ENCODE measurements around the gene GPD1.
"Not testable (repeated sequence)": the region's sequence is repeated elsewhere in the genome, so short reads cannot be mapped to it uniquely, and the experiment has no call there.

Gene GPD1

DNA sequence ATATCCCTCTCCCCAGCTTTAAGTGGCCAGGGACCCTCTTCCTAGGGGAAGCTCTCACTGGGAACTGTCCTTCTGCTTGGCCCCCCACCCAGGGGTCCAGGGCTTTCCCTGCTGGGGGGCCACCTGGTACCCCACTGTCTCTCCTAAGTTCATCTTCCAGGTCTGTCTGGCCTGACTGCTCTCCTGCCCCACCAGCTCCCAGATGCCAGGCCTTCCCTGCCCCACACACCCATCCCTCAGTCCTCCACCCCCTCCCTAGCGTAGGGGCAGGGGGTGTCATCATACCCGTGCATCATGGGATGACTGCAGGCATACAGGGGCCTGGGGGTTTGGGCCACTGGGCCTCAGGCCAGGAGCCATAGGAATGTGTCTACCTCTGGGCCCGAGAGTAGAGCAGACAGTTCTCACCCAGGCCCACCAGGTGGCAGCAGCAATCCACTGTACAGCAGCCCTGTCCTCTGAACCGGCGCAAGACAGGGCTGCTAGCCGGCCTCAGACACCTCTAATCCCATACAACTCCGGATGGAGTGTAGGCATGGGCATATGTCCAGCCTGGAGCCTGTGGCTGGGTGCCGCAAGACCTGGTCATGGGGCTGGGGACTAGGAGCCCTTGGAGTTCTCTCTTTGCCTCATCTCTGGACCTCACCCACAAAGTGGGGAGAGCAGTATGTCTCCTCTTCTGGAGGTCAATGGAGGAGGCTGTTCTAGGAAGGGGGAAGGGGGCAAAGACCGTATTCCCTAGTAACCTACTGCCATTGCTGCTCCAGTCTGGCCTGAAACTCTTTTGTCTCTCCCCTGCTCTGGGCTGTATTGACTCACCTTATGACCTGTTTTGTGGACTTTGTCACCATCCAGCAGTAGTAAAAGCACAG lies 28.6 kb upstream of the GPD1 start:
- DNase-seq: peak; percentile 33

DNA sequence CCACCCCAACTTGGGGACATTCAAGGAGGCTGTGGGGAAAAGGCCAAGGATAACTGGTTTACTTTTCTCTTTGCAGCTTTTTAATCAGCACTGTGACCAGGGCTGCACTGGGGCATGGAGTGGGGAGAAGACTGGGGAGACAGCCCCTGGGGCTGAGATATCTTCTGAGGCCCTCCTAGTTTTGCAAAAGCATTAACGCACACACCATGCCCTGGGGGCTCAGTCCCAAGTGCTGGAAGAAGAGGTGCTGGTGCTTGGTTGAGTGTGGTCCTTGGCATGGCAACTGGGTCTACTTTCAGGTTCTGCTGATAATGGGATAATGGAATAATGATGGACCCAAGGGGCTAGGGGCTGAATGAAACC lies 28.0 kb upstream of the GPD1 start:
- DNase-seq: no peak

DNA sequence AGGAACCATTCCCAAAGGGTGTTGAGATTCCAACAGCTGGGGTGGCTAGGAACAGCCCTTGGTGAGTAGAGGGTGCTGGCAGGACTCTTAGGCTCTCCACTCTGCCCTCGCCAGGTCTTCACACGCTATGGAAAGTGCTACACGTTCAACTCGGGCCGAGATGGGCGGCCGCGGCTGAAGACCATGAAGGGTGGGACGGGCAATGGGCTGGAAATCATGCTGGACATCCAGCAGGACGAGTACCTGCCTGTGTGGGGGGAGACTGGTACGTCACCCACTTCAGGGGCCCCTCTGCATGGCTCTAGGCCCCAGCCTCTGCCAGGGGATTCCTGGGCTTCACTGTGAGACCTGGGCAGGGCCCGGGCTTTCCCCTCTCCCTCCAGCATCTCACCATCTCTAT lies 26.7 kb upstream of the GPD1 start:
- no peak for DNase-seq

DNA sequence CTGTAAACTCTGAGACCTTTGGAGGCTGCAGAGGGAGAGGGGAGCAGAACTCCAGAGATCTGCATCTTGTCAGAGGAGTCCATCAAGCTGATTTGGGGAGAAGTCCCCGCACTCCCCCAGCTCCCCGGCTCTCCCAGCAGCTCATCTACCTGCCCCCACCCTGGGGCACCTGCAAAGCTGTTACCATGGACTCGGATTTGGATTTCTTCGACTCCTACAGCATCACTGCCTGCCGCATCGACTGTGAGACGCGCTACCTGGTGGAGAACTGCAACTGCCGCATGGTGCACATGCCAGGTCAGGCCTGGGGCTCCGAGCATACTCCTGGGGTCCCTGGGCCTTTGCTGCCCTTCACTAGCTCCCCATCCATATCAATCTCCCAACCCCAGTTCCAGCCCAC lies 25.5 kb upstream of the GPD1 start:
- no peak for DNase-seq

DNA sequence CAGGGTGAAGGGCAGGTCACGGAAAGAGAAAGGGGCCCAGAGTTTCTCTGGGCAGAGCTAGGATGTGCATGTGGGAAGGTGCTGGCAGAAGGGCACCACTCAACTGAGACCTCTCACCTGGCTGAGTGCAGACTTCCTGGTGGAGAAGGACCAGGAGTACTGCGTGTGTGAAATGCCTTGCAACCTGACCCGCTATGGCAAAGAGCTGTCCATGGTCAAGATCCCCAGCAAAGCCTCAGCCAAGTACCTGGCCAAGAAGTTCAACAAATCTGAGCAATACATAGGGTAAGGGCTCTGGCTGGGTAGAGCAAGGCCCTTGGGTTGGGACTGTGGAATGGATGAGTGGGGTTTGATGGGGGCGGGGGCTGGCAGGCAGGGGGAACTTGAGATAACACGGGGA lies 24.0 kb upstream of the GPD1 start:
- no peak for DNase-seq

DNA sequence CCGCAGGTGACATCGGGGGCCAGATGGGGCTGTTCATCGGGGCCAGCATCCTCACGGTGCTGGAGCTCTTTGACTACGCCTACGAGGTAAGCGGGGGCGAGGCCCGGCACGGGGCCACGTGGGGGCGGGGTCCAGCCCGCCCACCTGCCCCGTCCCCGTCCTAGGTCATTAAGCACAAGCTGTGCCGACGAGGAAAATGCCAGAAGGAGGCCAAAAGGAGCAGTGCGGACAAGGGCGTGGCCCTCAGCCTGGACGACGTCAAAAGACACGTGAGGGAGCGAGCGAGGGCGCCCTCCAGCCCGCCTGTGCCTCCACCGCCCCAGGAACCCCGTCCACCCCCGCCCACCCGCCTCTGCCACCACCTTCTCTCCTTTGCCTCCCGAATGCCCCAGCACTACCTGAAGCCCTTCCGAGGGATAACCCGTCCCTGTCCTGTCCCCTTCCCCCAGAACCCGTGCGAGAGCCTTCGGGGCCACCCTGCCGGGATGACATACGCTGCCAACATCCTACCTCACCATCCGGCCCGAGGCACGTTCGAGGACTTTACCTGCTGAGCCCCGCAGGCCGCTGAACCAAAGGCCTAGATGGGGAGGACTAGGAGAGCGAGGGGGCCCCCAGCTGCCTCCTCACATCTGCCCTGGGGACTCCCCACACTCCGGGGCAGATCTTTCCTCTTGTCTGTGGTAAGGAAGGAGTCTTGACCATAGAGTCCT lies 22.6 kb upstream of the GPD1 start:
- no peak for DNase-seq

DNA sequence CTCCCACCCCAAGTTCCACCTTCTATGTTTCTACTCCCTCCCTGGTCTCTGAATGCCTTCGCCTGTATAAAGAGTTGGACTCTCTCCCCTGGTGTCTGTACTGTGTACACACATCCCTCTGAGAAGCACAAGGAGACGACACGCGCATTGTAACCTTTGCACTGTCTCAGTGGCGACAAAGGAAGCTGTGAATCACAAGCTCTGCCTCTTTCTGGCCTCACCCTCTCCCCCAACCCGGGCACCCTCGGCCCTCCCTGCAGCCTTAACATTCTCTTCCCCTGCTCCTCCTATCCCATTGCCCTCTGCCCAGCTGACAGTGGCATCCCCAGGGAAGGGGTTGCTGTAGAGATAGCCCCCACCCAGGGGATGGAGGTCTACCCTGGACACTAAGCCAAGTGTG lies 21.2 kb upstream of the GPD1 start:
- no peak for DNase-seq

DNA sequence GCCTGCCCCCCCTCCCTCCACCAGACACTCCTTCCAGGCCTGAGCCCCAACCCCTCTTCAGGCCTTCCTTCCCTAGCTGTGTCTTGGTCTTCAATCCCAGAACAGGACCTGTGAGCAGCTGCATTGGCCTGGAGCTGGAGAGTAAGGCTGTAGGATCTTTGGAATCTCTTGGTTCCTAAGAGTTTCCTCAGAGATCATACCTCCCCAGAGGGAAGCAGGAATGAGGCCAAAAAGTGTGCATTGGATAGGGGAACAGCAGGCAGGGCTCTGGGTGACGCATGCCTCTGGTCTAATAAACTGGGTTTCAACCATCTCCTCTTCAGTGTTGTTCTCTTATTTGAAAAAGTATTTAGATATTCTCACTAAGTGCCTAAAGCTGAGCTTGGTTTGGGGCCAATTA lies 20.5 kb upstream of the GPD1 start:
- no peak for DNase-seq

DNA sequence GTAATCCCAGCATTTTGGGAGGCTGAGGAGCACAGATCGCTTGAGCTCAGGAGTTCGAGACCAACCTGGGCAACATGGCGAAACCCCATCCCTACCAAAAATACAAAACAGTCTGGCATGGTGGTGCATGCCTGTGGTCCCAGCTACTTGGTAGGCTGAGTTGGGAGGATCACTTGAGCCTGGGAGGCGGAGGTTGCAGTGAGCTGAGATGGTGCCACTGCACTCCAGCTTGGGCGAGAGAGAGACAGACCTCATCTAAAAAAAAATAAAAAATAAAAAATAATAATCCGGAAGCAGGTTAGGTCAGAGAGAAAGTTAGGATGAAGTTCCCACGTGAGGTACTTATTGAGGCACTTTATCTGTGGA lies 19.4 kb upstream of the GPD1 start:
- DNase-seq: not testable (repeated sequence)

DNA sequence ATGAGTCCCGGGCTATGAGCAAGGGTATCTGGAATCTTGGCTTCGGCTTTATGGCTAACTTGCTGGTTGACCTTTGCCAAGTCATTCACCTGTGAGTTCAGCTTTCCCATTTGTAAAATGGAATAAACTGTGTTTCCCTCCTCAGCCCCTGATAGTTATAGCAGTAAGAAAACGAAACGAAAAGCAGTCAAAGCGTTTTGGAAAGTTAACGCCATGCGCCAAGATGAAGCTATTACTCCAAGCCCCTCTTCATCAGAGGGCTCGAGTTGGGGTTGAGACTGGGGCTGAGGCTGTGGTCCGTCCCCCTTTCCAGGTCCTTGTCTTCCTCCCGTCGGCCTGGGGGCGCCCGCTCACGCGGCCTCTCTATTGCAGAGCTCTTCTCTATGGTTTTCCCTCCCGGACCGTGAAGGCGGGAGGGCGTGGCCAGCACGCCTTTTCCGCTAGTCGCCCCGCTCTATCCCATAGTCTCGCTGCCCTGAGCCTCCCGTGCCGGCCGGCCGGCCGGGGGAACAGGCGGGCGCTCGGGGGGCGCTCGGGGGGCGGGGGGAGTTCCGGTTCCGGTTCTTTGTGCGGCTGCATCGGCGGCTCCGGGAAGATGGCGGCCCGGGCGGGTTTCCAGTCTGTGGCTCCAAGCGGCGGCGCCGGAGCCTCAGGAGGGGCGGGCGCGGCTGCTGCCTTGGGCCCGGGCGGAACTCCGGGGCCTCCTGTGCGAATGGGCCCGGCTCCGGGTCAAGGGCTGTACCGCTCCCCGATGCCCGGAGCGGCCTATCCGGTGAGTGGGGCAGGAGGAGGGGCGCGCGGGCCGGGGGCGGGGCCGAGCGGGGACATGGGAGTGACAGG lies 18.8 kb upstream of the GPD1 start, which contains the start of gene SMARCD1:
SMARCD1 (plus strand) TSS at position 568 of the 840 bp plus-strand sequence; CDS start at position 596, 28 bp downstream.
- peak; percentile 86 for DNase-seq

DNA sequence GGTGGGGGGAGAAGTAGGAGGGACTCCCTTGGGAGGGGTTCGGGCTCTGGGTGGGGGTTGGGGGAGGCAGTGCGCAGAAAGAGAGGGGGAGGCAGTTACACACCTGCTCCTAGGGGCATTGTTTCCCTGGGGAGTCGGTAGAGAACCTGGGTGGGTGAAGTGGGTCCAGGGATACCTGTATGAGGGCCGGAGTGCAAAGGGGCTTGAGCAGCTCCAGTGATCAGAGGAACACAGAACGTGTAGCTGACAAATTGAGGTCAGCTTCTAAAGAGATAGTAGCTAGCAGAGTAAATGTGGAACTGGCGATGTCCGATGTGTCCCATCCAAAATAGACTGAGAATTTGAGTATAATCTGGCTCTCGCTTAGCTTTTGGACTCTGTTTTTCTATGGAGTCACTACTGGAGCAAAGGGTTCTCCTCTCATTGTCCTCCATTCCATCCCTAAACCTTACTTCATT lies 18.2 kb upstream of the GPD1 start:
- DNase-seq: no peak

DNA sequence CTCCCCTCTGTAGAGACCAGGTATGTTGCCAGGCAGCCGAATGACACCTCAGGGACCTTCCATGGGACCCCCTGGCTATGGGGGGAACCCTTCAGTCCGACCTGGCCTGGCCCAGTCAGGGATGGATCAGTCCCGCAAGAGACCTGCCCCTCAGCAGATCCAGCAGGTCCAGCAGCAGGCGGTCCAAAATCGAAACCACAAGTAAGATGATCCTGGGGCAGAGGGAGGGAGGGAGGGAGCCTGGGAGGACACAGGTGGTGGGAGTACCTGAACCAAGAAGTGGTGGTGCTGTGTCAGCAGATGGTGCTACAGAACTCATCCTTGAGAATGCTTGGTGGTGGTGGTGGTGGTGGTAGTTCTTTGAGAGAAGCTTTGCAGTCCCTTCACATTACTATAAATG lies 17.7 kb upstream of the GPD1 start:
- no peak for DNase-seq

DNA sequence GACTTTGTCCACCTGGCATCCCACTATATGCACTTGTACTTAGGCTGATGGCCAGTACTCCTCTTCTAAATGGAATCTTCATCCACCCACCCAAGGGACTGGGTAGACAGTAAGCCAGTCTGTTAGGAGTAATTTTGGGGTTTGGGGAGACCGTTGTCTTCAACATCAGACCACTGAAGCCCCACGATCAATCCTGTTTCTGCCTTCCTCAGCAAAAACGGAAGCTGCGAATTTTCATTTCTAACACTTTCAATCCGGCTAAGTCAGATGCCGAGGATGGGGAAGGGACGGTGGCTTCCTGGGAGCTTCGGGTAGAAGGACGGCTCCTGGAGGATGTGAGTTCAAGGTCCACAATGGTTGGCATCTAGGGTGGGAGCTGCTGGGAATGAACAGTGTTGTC lies 16.7 kb upstream of the GPD1 start:
- DNase-seq: no peak

DNA sequence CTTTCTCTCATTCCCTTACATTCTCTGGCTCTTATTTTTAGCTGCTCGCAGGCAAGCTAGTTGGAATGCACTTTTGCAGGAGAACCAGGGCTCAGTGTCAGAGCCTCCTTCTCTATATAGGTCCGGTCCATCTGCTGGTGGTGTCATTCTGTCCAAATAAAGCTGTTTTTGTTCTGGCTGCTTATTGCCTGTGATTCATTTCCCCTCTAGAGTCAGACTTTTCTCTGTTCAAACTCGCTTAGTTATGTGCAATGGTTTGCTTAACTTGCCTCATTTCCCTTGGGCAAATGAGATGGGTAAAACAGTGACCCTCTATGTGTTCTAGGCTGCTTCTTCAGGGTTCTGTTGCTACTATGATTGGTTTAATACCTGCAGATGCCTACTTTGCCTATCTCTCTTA lies 15.8 kb upstream of the GPD1 start:
- DNase-seq: no peak

DNA sequence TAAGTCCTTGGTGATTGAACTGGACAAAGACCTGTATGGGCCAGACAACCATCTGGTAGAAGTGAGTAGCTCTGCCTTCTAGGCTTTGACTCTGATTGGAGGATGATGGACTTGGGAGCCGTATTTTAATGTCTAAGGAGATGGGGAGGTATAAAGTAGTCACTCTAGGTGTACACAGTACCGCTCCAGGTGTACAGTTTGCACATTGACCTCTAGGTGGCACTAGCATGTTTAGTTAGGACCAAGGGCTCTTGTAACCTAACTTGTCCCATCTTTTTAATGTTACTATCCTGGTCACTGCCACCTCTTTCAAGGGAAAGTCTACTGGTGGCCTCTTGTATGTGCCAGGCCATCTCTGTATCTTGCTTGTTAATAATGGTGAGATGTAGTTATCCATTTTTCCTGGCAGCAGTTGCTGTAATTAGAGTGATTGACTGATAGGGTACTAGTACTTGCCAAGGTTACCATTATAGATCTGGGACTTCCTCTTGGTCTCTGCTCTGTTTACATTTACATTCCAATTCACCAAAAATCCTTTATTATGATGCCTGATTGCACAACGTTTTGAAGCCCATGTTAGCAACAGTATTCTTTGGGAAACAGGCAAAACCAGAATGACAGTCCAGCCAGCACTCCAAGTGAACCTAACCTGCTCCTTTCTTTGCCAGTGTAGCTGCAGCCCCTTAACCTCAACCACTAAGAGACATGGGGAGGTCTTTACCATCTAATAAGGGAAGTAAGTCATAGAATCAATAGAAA lies 15.1 kb upstream of the GPD1 start:
- DNase-seq: peak; percentile 40

DNA sequence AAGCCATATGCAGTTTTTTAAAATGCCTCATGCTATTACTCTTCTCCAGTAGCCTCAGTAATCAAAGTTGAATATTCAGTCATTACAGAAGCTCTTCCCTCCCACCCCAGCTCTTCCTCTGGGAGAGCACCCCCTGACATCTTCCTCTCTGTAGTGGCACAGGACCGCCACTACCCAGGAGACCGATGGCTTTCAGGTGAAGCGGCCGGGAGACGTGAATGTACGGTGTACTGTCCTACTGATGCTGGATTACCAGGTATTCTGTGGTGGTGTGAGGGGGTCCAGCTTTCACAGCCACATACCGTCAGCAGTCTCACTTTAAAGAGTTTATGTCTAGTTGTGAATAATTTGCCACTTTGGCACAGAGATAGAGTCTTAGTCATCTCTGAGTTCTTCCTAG lies 14.1 kb upstream of the GPD1 start:
- no peak for DNase-seq

DNA sequence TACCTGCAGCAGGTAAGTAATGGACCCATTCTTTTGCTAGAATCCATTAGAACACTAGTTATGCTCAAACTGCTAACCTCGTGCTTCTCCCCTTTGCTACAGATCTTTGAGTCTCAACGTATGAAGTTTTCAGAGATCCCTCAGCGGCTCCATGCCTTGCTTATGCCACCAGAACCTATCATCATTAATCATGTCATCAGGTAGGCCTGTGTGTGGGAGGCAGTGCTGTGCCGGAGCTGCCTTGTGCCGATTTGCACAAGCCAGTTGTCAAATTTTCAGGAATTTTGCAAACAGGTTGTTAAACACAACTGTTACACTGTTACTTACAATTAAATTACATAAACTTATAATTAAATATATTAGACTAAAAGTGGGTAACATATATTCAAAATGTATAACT lies 13.4 kb upstream of the GPD1 start:
- DNase-seq: no peak

DNA sequence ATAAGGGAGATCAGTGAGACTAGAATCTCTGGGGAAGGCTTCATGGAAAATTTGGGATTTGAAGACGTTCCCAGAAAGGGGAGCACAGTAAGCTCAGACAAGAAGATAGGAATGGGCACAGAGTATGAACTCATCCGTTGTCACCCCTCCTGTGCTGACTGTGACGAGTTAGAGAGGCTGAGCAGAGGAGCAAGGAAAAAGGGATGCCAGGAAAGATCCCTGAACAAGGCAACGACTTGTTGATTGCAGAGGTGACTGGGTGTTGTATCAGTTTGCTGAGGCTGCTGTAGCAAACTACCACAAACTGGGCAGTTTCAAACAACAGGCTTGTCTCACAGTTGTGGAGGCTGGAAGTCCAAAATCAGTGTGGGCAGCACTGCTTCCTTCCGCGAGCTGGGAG lies 5.9 kb upstream of the GPD1 start:
- DNase-seq: no peak

DNA sequence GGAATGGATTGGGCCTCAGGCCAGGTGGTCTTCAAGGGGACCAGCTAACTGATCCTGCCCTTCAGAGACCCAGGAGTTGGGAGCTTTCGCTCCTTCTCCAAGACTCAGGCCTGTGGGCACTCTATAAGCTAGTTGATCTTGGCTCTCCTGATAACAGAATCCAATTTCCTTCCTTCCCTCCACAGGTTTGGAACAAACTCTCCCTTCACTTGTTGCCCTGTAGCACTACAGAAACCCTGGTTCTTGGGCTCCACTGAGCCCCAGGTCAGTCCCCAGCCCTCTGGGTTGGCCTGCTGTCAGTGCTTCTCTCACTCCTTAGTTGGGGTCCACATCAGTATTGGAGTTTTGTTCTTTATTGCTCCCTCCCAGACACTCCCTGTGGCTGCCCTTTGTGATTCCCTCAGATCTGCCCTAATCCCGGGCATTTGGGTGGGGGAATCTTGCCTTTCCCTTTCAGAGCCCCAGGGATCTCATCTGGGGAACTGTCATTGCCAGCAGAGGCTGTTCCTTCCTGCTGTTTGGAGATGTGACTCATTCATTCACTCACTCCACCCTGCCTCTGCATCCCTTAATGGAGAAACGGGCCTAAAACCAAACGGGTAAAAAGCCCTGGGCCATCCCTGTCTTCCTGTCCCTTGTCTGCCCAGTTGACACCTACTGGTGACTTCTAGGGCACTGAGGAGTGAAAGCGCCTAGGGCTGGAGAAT lies 4.4 kb upstream of the GPD1 start:
- no peak for DNase-seq

DNA sequence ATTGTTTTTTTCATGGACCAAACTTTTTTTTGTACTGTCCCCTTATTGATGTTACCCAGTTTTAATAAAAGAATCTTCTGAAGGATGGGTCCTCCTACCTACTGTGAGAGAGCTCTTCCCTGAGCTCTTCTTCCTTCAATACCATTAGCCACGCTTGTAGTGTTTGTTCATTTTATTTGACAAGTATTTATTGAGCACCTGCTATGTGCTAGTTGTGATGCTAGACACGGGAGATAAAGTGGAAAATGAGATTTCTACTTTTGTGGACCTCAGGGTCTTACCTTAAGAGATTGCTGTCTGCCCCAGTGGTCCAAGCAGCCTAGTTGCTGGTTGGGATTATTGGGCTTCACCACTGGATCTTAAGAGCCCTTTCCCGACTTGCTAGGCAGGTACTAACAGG lies 3.2 kb upstream of the GPD1 start:
- no peak for DNase-seq

DNA sequence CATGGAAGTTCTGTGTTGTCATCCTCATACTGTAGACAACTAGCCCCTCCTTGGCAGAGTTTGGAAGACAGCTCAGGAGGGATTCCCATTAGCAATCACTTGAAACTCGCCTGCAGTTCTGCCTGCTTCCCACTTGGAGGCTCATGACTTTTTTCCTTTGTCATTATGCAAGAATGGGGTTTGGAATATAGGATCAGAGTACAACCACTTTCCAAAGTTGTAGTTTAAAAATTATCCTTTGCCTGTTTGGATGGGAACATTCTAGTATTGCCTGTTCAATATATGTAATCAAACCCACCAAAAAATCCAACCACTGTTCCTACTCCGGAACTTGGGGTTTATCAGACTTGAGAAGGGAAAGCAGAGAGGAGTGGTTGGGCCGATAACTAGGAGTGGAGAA lies 2.1 kb upstream of the GPD1 start:
- peak; percentile 21 for DNase-seq

DNA sequence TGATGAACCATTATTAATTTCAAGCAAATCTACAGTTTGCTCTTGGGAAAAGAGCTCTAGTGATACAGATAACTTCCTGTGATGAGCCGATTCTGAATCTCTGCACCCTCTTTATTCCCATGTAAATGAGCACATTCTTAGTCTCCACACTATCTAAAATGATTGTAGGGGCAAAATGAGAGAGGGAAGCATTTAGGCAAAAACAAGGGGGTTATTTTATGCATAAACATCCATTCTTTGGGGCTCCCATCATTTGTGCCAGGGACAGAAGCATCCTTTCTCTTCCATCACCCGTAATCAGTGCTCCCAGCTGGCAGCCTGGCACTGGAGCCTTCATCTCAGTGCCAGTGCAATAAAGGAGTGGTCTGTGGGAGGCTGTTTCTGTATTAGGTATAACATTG lies 1.7 kb upstream of the GPD1 start:
- DNase-seq: no peak
